ENCODE data around the gene CAMKMT.

CAMKMT gene

DNA sequence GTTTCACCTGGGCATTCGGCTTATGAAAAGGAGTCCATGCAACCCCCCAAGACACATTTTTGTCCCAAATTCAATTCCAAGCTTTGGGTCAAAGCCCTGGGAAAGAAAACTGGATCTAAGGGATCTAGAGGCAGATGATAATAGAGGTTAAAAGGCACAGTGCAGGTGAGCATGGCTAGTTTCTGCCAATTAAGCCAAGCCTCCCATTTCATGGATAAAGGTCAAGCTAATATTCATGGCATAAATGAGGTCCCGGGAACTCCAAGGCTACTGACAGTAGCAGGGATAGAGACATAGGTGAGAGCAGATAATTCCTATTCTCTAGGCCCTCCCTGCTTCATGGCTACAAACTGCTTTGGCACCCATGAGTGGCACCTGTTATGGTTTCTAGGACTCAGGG is 83.1 kb downstream of the CAMKMT start:
- DNase-seq (ENCODE audit: low read depth) = no peak

DNA sequence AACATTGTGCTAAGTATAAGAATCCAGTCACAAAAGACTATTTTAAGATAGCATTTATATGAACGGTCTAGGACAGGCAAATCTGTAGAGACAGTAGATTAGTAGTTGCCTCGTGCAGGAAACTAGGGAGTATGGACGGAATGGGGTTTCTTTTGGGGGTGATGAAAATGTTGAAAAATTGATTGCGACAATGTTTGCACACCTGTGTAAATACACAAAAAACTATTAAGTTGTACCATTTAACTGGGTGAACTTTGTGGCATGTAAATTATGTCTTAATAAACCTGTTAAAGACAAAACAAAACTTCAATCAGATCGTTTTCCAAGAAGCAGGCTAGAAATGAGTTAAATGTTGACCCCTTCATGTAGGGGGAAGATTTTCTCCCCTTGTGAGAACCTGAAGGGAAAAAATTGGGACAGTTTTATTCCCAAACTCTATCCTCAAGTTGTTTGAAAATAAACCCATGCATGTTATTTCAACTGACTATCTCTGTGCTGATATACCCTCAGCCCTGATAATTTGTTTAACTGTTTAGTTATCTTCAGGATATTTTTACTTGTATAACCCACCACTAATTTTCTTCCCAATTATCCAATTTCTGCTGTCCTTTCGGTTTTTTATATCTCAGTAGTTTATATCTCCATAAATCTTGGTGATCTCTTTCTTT is 87.2 kb downstream of the CAMKMT start:
- no peak for DNase-seq (ENCODE audit: low read depth)

DNA sequence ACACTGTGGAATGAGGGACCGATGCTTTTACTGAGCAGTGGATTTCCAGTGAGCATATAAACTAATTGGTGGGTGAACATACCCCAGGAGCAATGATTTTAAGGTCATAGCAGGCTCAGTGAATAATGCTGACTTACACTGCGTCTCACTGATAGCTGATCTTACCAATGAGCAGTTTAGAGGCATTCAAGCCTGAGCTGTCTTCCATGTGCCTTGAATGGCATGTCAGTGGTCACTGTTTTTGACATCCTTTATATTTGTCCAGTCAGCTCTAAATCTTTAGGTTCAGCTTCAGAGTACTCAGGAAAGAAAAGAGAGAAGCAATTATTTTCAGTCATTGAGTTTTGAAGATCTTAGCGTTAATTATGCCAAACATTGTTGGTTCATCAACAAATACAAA is 88.3 kb downstream of the CAMKMT start:
- no peak for DNase-seq (ENCODE audit: low read depth)

DNA sequence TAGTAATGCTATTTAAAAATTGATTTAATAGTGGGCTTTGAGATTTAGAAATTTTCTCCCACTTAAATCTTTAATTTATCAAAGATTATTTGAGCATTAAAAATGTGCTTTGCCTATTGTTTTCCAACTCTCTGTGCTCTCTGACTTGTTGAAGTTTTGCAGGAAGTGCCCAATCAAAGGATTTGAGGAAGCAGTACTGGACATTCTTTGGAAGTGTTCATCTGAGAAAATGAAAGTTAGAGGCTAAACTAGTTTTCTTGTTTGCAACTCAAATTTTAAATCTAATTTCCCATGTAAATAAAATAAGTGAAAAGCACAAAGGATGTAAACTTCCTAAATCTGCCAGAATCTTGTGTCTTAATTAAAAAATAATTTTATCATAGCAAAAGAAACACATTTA is 89.1 kb downstream of the CAMKMT start:
- DNase-seq (ENCODE audit: low read depth) = no peak

DNA sequence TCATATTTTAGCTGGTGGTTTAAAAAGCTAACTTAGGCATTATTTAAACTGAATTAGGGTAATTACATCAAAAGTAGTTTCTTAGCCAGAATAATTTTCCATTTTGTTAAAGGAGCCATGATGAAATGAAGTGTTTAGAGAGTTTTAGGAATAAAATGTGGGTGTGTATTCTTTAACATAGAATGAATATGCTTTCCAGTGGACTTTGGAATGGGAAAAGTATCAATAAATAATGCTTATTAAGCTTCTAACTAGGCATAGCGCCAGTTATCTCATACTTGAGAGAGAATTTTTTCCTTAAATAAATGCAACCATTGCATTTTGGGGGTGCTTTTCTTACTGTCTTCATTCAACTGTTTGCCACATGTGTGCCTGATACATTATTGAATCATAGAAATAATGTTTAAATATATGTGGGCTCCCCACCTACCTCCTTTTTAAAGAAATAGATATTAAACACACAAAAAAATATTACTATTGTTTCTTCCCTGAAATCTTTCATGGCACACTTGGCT is 90.4 kb downstream of the CAMKMT start:
- no peak for DNase-seq (ENCODE audit: low read depth)

DNA sequence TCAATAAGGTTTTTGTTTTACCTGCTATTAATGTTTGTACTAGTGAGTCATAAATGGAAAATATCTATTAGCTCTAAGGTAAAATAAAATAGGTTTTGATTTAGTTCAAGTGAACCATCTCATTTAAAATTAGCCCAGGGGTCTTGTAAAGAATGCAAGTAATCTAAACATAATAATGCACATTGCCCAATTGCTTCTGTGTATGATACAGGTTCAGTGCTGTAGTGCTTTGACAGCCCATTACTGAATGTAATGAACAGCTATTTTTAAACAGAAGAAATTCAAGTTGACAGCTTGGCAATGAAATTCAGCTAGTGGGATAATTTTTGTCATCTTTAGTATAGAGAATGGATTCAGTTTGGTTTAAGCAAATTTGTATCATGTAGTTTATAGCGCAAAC is 91.5 kb downstream of the CAMKMT start:
- no peak for DNase-seq (ENCODE audit: low read depth)

DNA sequence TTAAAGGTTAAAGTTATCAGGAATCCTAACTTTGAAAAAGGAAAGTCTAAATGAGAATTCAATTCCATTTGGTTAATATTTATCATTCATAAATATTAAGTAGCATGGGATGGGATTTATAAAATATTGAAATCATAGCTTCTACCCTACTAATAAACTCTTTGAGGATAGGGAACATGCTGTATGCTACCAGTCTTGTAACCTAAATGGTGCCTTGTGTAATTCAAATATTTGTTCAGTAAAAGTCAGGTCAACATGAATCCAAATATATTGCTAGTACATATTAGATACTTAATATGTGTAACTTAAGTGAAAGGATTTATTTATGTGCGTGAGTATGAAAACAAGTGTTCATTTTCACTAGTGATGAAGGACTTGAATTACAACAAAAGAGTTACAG is 94.1 kb downstream of the CAMKMT start:
- DNase-seq (ENCODE audit: low read depth) = no peak

DNA sequence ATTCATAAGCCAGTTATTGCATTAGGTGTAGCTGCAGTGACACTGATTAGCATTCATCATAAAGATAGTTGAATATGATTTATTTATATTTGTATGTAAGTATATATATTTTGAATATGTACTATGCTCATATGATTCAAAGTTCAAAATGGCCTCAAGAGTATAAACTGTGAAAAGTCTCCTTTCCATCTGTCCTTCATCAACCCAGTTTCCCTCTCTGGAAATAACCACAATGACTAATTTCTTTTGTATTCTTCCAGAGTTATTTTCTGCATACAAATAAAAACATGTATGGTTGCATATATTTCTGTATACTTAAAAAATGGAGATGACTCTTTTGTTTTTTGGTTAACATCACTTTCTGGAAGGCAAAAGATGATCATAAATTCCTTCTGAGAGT is 95.2 kb downstream of the CAMKMT start:
- DNase-seq (ENCODE audit: low read depth) = no peak

DNA sequence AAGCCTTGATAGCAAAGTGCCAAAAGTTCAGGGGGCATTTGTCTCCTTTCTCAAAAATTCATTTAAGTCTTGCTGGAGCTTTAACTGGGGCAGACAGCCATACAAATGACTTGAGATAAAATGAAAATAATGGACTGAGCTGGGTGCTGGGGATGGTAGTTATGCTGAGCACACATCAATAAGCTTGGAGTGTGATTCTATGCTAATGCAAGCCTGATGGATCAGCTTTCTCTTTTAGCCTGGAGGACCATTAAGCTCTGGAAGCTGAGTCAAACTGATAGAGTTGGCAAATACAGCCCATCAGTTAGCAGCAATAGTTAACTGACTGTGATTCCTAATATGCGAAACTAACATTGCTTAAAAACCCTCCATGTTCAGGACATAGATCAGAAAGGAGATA is 98.0 kb downstream of the CAMKMT start:
- DNase-seq (ENCODE audit: low read depth) = no peak

DNA sequence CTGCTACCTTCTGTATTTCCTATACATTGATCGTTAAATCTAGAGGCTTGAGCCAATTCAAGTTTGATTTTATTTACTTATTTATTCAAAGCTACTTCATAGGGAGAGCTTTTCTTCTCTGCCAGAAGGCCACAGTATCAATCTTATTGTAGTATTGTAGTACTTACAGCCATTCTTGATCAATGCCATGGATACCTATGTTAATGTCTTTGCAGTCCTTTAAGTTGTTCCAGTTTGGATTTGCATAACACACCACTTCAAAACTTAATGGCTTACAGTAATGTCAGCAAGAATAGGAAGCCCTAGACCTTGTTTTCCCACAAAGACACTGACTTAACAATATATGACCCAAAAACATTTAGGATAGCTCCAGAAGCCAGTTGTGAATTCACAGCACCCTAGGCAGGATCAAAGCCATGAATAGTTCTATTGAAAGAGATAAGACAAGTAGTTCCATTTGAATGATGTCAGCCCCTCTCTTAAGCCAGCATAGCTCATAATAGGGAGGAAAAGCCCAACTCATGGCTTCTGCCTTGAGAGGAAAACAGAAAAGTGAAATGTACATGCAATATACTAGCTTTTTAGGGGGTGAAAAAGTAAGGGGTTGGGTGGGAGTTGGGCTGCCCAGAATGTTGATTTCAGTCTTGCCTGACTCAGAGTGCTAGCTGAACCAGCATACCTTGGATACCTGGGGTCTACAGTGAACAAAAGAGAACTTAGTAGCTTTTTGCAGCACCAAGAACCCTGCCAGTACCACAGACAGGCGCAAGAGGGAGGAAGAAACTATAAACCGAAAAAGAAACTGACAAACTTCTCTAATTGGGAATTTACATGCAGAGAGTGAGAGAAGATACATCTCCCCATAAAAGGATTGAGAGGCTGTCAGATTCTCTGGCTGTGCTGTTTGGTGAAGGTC is 101.4 kb downstream of the CAMKMT start:
- no peak for DNase-seq (ENCODE audit: low read depth)

DNA sequence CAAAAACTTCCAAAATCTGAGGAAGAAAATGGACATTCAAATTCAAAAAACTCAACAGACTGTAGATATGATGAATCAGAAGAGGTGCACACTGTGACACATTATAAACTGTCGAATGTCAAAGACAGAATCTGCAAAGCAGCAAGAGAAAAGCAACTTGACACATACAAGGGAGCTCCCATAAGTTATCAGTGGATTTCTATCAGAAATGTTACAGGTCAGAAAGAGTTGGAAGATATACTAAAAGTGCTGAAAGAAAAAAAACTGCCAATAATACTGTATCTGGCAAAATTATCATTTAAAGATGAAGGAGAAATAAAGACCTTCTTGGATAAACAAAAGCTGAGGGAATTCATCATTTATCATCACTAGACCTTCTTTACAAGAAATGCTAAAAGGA is 102.7 kb downstream of the CAMKMT start:
- no peak for DNase-seq (ENCODE audit: low read depth)

DNA sequence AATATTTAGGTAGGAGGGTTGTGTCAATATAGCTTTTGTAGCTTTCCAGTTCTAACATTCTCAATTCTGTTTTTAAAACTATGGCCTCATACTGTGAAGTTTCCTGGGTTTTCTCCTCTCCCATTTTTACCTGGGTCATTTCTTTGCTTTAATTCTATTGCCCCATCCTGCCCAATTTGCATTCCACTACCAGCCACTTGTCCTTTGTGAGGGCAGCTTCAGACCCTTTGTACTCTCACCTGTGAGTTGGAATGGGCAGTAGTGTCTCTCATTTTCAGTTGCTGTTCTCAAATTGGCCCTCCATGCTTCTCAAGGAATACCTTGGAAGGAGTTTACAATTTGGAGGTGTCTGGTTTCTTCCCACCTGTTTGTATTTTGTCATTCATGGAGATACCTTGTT is 108.4 kb downstream of the CAMKMT start:
- no peak for DNase-seq (ENCODE audit: low read depth)

DNA sequence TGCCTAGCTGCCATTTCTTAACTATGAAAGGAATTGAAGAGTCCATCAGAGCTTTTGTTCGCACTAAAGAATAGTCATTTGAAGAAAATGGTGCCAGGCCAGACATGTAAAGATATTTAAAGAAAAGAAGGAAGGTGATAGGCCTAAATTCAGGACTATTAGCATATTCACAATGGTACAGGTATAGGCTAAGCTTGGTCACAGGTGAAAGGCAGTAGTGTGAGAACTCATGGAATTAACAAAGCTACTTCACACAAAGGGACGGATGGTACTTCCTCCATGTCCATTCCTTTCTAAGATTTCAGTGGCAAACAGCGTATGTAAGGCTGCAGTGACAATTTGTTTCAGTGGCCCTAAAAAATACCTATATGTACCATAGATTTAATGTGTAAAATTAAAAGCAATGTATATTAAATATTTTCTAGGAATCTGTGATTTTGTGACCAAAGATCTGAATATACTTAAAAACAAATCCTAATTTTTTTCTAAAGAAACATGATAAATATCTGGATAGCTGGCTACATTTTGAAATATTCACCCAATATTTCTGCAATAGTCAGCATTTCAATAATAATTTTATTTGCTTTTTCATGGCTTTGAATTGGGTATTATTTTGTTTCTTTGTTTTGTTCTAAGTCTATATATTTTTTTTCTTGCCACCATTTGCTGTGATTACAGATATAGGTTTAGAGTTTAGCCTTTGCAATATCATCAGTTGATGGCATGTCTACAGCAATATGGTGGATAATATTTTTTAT is 116.1 kb downstream of the CAMKMT start:
- DNase-seq (ENCODE audit: low read depth) = no peak

DNA sequence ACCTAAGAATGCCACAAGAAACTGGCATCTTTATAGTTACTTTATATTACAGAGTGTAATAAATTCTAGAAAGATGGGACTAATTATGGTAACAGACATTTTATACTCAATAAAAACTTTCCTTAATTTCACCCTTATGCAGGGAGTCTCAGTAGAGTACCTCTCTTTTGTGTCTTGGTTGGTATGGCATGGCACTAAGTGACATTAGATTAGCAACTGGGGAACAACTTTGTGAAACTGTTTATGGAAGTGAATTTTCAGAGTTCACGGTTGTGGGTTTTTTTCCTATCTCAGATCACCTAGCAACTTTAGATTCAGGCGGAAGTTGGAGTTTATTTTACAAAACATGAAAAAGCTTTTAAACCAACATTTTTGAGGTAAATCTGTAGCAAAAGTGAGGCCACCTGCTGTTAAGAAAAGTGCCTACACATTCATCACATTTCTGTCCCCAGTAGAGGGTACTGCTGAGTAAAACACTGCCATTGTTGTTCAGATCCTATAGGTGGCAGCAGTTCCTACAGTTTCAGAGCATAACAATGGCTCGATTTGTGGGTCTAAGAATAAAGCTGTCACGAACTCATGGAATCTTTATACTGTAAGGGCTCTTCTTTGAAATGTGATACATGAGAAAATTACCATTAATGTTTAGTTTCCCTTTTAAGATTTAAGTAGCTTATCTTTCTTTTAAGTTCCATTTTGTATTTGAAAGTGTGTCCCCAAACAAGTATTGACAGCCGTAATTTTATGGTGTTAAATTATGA is 117.6 kb downstream of the CAMKMT start:
- DNase-seq (ENCODE audit: low read depth) = peak; percentile 88

DNA sequence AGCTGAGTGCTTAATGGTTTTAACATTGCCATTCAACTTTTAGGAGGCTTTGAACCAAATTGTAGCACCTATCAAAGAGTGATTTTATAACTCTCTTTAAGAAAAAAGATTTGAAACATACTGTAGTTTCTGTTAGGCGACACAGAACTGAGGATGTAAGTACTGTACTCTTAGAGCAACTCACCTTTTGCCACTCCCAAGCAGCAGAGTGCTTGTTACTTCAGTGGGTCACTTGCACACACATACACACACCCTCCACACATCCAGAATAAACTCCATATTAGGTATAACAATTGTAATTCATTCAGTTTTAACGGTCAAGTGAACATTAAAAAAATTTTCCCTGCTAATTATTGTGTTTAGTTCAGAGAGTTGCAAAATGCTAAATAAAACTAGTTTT is 118.3 kb downstream of the CAMKMT start:
- no peak for DNase-seq (ENCODE audit: low read depth)

DNA sequence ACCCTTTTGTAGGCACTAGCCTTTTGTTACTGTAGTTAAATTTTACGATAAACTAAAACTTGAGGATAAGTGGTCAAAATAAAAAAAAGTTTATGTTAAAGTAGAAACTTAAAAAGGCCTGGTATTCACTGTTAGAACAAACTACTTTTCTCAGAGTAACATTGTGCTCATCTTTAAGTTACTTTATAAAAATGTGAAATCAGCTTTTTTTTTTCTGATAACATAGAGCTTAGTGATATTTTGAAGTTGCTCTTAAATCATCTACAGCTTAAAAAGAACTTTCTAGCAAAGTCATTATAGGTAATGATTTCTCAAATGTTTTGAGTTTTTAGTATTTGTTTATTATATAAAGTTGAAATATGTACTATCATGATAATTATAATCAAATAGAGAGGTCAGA is 125.3 kb downstream of the CAMKMT start:
- DNase-seq (ENCODE audit: low read depth) = no peak

DNA sequence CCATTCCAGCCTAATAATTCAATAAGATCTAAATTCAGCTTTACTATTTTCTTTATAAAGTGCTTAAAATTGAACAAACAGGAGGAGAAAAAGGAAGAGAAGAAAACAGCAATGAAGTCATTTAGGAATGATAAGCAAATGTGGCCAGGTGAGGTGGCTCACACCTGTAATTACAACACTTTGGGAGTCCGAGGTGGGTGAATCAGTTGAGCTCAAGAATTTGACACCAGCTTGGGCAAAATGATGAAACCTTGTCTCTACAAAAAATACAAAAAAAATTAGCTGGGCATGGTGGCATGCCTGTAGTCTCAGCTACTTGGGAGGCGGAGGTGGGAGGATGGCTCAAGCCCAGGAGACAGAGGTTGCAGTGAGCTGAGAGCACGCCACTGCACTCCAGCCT is 129.0 kb downstream of the CAMKMT start:
- no peak for DNase-seq (ENCODE audit: low read depth)

DNA sequence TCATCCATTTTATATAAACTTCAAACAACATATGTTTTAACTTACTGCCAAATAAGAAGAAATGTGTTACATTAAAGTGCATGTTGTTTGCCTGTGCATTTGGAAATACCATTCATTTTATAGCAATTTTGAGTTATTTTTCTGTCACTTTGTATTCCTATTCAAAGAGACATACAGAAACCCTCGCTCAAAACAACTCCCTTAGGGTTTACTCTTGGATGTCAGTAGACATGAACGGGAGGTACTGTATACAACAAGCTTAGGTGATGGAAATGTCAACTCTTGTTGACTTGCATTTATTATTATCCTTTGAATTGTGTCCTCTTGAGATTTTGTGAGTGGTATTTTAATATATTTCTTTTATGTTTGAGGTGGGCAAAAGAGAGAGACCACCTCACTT is 132.3 kb downstream of the CAMKMT start:
- no peak for DNase-seq (ENCODE audit: low read depth)

DNA sequence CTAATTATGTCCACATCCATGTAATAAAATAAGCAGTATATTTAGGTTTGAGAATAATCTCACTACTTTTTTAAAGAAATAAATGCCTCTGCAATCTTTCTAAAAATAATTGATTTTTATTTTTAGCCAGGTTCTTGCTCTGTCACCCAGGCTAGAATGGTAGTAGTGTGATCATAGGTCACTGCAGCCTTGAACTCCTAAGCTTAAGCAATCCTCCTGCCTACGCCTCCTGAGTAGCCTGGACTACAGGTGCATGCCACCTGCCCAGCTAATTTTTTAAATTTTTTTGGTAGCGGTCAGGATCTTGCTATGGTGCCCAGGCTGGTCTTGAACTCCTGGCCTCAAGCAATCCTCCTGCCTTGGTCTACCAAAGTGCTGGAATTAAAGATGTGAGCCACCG is 133.3 kb downstream of the CAMKMT start:
- no peak for DNase-seq (ENCODE audit: low read depth)

DNA sequence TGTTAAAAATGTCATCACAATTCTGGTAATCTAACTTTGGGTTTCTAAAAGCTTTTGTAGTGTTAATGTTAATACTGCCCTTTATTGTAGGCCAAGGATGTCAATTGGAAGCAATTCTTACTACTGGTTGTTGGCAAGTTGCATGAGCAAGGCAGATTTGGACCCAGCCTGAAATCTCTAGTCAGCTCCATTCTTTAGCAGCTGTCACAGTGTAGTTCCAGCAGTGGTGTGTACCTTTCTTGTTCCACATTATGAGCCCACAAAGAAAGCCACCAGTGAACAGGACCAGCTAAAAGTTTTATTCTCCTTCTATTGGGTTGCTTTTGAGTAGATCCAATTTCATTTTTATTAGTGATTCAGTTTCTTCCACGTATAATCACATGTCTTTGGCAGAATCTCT is 133.8 kb downstream of the CAMKMT start:
- no peak for DNase-seq (ENCODE audit: low read depth)

DNA sequence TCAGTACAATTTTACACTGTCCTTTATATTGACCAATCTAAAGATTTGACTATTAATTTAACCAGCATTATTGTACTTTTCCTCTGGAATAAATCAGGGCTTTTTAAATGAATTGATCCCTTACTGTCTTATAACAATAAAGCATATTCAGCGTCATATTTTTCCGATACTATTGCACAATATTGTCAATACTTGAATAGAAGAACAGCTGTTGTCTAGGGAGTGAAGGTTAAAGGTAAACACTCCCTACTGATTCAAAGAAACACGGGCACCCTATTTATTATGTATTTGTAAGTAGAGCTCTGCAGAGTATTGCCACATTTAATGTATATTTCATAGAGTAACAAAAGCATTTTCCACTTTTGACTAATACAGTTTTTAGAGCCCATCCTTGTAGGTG is 134.4 kb downstream of the CAMKMT start:
- no peak for DNase-seq (ENCODE audit: low read depth)

DNA sequence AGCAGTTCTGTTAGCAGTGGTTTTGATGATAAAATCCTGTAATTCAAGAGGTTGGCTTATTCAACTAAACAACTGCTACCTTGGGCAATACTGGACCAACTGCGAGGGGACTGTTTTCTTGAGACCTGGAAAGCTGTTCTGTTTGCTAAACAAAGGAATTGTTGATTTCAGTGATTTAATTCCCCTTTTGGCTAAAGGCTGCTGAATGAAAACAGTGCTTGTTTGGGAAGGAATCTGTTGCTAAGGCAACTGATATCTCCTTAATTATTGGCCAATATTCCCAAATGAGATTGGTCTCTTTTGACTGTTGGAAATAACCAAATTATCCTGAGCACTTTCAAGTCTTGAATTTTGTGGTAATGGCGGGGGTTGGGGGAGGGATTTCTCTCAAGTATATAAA is 136.8 kb downstream of the CAMKMT start:
- no peak for DNase-seq (ENCODE audit: low read depth)

All from iris pigment epithelial cell (primary cell).